ENCODE results near the gene MS4A4E.
"Not testable (repeated sequence)": the region's sequence is repeated elsewhere in the genome, so short reads cannot be mapped to it uniquely, and the experiment has no call there.

DNA sequence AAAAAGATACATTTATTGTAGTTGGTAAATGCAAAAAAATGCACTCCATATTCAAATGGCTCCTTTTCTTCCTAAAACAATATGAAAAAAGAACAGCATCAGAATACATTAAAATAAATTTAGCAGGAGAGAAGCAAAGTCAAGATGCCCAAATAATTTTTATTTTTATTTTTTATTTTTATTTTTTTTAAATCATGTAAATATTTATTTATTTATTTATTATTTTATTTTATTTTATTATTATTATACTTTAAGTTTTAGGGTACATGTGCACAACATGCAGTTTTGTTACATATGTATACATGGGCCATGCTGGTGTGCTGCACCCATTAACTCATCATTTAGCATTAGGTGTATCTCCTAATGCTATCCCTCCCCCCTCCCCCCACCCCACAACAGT is 90.2 kb downstream of the MS4A4E start:
- TF ChIP-seq, protein P1, sequence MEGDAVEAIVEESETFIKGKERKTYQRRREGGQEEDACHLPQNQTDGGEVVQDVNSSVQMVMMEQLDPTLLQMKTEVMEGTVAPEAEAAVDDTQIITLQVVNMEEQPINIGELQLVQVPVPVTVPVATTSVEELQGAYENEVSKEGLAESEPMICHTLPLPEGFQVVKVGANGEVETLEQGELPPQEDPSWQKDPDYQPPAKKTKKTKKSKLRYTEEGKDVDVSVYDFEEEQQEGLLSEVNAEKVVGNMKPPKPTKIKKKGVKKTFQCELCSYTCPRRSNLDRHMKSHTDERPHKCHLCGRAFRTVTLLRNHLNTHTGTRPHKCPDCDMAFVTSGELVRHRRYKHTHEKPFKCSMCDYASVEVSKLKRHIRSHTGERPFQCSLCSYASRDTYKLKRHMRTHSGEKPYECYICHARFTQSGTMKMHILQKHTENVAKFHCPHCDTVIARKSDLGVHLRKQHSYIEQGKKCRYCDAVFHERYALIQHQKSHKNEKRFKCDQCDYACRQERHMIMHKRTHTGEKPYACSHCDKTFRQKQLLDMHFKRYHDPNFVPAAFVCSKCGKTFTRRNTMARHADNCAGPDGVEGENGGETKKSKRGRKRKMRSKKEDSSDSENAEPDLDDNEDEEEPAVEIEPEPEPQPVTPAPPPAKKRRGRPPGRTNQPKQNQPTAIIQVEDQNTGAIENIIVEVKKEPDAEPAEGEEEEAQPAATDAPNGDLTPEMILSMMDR (conservative IDR thresholded peaks at IDR 0.05; ENCODE audit: low read length) = not testable (repeated sequence)
- TF ChIP-seq EZH2phosphoT487 (IDR thresholded peaks at IDR 0.05; ENCODE audit: borderline replicate concordance, low read depth, low read length) = not testable (repeated sequence)

Data from OCI-LY7 (cell line).